Measurements from ENCODE around the gene FSCN2. TPM values are rescaled to one million over a fixed set of nuclear protein-coding genes. Genes with fewer than 3 reads are reported as not detected.

FSCN2 gene
- polyA plus RNA-seq, 1 of the 3 experiments (the other 2 are of a cell fraction) = 2.1 TPM

GRCh38 chr17:81586096-81586495 lies 57.9 kb downstream of the FSCN2 start (continued):
- TF ChIP-seq, protein P1, sequence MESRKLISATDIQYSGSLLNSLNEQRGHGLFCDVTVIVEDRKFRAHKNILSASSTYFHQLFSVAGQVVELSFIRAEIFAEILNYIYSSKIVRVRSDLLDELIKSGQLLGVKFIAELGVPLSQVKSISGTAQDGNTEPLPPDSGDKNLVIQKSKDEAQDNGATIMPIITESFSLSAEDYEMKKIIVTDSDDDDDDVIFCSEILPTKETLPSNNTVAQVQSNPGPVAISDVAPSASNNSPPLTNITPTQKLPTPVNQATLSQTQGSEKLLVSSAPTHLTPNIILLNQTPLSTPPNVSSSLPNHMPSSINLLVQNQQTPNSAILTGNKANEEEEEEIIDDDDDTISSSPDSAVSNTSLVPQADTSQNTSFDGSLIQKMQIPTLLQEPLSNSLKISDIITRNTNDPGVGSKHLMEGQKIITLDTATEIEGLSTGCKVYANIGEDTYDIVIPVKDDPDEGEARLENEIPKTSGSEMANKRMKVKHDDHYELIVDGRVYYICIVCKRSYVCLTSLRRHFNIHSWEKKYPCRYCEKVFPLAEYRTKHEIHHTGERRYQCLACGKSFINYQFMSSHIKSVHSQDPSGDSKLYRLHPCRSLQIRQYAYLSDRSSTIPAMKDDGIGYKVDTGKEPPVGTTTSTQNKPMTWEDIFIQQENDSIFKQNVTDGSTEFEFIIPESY (IDR thresholded peaks at IDR 0.05; ENCODE audit: borderline replicate concordance, low read depth) = no peak
- TF ChIP-seq RCOR1 (IDR thresholded peaks at IDR 0.05; ENCODE audit: low read length) = no peak

Small RNA genes within 50 kb of the gene (small RNA-seq; reads per million reads assigned to genes)
- gene RF00019 = 0 reads per million in 7 experiments

Other genes with a start within 250 kb of the FSCN2 start
- gene SLC38A10, start 233.1 kb upstream of the FSCN2 start, polyA plus RNA-seq (2012; rRNA removed) = 64.3 and 82.2 TPM in 2 replicates
- 3.6 and 6.4 TPM in 2 replicates for gene BAHCC1, start 132.9 kb upstream of the FSCN2 start, polyA plus RNA-seq (2012; rRNA removed)
- gene ACTG1, start 15.6 kb upstream of the FSCN2 start, polyA plus RNA-seq (2012; rRNA removed) = 3,367 and 7,871 TPM in 2 replicates
- gene FAAP100, start 24.0 kb downstream of the FSCN2 start, polyA plus RNA-seq (2012; rRNA removed) = 17.1 and 18.9 TPM in 2 replicates
- 88.6 and 105 TPM in 2 replicates for gene NPLOC4, start 108.7 kb downstream of the FSCN2 start, polyA plus RNA-seq (2012; rRNA removed)
- gene TSPAN10, start 108.8 kb downstream of the FSCN2 start, polyA plus RNA-seq (2012; rRNA removed) = 4.7 and 6.0 TPM in 2 replicates
- gene PDE6G, start 128.2 kb downstream of the FSCN2 start, polyA plus RNA-seq (2012; rRNA removed) = 4.4 and 5.0 TPM in 2 replicates
- 103 and 124 TPM in 2 replicates for gene OXLD1, start 138.2 kb downstream of the FSCN2 start, polyA plus RNA-seq (2012; rRNA removed)
- 55.1 and 62.4 TPM in 2 replicates for gene CCDC137, start 138.4 kb downstream of the FSCN2 start, polyA plus RNA-seq (2012; rRNA removed)
- gene ARL16, start 155.4 kb downstream of the FSCN2 start, polyA plus RNA-seq (2012; rRNA removed) = 148 and 166 TPM in 2 replicates
- 184 and 192 TPM in 2 replicates for gene HGS, start 155.6 kb downstream of the FSCN2 start, polyA plus RNA-seq (2012; rRNA removed)
- gene MRPL12, start 175.0 kb downstream of the FSCN2 start, polyA plus RNA-seq (2012; rRNA removed) = 255 and 322 TPM in 2 replicates
- 29.9 and 34.7 TPM in 2 replicates for gene SLC25A10, start 183.9 kb downstream of the FSCN2 start, polyA plus RNA-seq (2012; rRNA removed)

Measured in SK-N-SH (cell line).